Right lobe of liver (tissue), 6 donors: Measurements from ENCODE around the gene HIVEP2. TPM values are rescaled to one million over a fixed set of nuclear protein-coding genes. Genes with fewer than 3 reads are reported as not detected.
A peak's percentile ranks its signal among the peaks of the same experiment; 100 is the strongest.

Source experiments
- ATAC-seq, 4 donors: fragments of 200-7000 bp; cut with Tn5 transposase; one replicate each; pipeline ENCODE4 v1.9.1; 2020; ENCODE audit warnings: mild to moderate bottlenecking in 4 of 4, moderate library complexity in 4 of 4
- DNase-seq, 3 donors: peaks; one replicate each; pipeline ENCODE4 v3.0.0-alpha.2; 2020
- H3K27ac ChIP-seq, 3 donors: fragments of 200-600 bp; one replicate each; pipeline ENCODE4 v1.8.0; 2022
- H3K27me3 ChIP-seq, 2 donors: fragments of 200-600 bp; one replicate each; pipeline ENCODE4 v1.8.0; 2022
- H3K36me3 ChIP-seq, 4 donors: fragments of 200-600 bp; sonication (generic) in 1 of 4; one replicate each; pipeline versions ENCODE4 v1.5.1 to v1.8.0; 2017 to 2022; ENCODE audit warnings: control low read depth in 1 of 4
- H3K4me1 ChIP-seq, 4 donors: fragments of 200-600 bp; sonication (generic) in 1 of 4; one replicate each; pipeline versions ENCODE4 v1.5.1 to v1.8.0; 2017 to 2022; ENCODE audit warnings: control low read depth in 1 of 4
- H3K4me3 ChIP-seq, 3 donors: fragments of 200-600 bp; one replicate each; pipeline ENCODE4 v1.8.0; 2022
- H3K9me3 ChIP-seq, 4 donors: fragments of 200-600 bp; sonication (generic) in 1 of 4; one replicate each; pipeline versions ENCODE4 v1.5.1 to v1.8.0; 2017 to 2022; ENCODE audit warnings: control low read depth in 1 of 4
- POLR2A ChIP-seq: fragments of 450-650 bp; IDR thresholded peaks from one replicate; pipeline ENCODE4 v1.6.1; 2017; ENCODE audit warnings: antibody characterized with exemption, mild to moderate bottlenecking
- WGBS: methylation state at CpG from one replicate; pipeline ENCODE4 v1.1.6; 2018; ENCODE audit warnings: low coverage, low lambda C conversion rate; ENCODE audit not compliant: insufficient coverage; ENCODE audit errors: missing lambda C conversion rate; 5-methylcytosine and 5-hydroxymethylcytosine counted together
- intact Hi-C, 2 donors: fragments of 100-400 bp; cut with DNase I; formaldehyde crosslinking; loops; one replicate each; pipeline versions ENCODE4 v1.11.2 to v1.14.1; 2022
- total RNA-seq, 6 experiments: library from RNA; depleted of rRNA in 2 of 6; stranded (reverse); fragments of >200 nt in 2 of 6; fragmentation: NEBNext Ultra II Directional in 3 of 6; extraction: Animal tissue kit (Norgen Biotek cat#: 25700) in 3 of 6; gene quantifications; one replicate each; pipeline versions ENCODE4 v1.1.0 to v1.2.4, GENCODE V29; 2016 to 2023
- TF ChIP-seq, protein P1 (sequence below), 4 donors: fragments of 200-600 bp in 3 of 4; fragments of 450-650 bp in 1 of 4; IDR thresholded peaks; one replicate each; pipeline versions ENCODE4 v1.5.1 to v1.8.0; 2016 to 2022; ENCODE audit warnings: antibody characterized with exemption in 4 of 4, mild to moderate bottlenecking in 2 of 4
- donor health status: DM: no; HTN: yes; CAD: no.
- donor health status: DM: no; HTN: no; CAD: no.
- donor health status: DM: no; HTN: no; CAD: no.
- donor health status: DM: no; HTN: yes; CAD: no.
- donor health status: DM: no; HTN: yes; CAD: no.

HIVEP2 gene
- total RNA-seq, 6 experiments from 2014 or later = 3.0 to 8.9 (median 5.1) TPM

- no peak for TF ChIP-seq POLR2A
- TF ChIP-seq, protein P1, sequence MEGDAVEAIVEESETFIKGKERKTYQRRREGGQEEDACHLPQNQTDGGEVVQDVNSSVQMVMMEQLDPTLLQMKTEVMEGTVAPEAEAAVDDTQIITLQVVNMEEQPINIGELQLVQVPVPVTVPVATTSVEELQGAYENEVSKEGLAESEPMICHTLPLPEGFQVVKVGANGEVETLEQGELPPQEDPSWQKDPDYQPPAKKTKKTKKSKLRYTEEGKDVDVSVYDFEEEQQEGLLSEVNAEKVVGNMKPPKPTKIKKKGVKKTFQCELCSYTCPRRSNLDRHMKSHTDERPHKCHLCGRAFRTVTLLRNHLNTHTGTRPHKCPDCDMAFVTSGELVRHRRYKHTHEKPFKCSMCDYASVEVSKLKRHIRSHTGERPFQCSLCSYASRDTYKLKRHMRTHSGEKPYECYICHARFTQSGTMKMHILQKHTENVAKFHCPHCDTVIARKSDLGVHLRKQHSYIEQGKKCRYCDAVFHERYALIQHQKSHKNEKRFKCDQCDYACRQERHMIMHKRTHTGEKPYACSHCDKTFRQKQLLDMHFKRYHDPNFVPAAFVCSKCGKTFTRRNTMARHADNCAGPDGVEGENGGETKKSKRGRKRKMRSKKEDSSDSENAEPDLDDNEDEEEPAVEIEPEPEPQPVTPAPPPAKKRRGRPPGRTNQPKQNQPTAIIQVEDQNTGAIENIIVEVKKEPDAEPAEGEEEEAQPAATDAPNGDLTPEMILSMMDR (IDR thresholded peaks at IDR 0.05) = no peak
- DNase-seq = no peak
- H3K4me3 ChIP-seq = no peak overlapping the region
- no peaks in the 10 kb centered on the region for H3K27me3 ChIP-seq
- H3K36me3 ChIP-seq = no peaks in the 10 kb centered on the region
- H3K9me3 ChIP-seq = no peaks in the 10 kb centered on the region
- 80% methylated on average over 6 of the region's 6 CpGs for WGBS
- ATAC-seq = no peak
- H3K4me1 ChIP-seq = no peaks in the 10 kb centered on the region
- H3K27ac ChIP-seq = no peak overlapping the region
- intact Hi-C loops = no loop called here
Observed at GRCh38 chr6:142879076-142879475, 65.9 kb downstream of the HIVEP2 start.

DNA sequence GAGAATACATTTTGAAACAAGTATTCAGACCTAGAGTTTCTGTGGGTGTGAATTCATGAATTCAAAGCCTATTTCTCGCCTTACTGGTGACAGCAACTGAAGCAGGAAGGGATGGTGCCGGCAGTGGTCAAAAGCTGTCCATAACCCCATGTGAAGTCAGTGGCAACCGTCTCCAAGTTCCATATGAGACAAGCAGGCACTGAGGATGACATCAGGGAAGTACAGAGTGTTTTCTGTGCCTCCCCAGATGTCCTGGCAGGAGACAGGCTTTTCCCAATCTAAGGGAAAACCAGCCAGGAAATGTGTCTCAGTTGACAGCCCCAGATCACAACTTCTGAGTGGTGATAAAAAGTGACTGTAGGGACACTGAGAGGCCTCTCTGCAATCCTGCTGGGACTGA is 66.6 kb downstream of the HIVEP2 start:
- no peaks in the 10 kb centered on the region for H3K36me3 ChIP-seq
- H3K27me3 ChIP-seq = no peaks in the 10 kb centered on the region
- H3K27ac ChIP-seq = no peak overlapping the region
- intact Hi-C loops = no loop called here
- no peaks in the 10 kb centered on the region for H3K9me3 ChIP-seq
- WGBS = 100% methylated on average over 1 of the region's 3 CpGs
- TF ChIP-seq POLR2A = no peak
- TF ChIP-seq, protein P1 (IDR thresholded peaks at IDR 0.05) = no peak
- DNase-seq (no peak), ATAC-seq (no peak)
- no peak overlapping the region for H3K4me3 ChIP-seq
- no peaks in the 10 kb centered on the region for H3K4me1 ChIP-seq

DNA sequence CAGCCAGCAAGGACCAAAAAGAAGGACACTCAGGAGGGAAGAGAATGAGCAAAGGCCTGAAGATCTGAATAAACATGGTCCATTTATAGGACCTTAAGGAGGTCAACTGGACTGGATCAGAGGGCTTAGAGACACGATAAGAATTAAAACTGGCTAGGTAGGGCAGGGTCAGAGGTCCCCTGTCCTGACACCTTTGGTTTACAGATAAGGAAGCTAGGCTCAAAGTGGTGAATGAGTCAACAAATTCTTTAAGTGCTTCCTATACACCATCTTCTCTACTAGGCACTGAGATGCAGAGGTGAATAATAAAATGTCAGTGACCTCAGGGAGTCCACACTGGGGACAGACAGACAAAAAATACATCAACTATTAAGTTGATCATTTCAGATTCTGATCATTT is 70.3 kb downstream of the HIVEP2 start:
- Histone ChIP-seq H3K36me3 (no peaks in the 10 kb centered on the region), H3K27ac (no peak overlapping the region), H3K27me3 (no peaks in the 10 kb centered on the region), H3K4me3 (no peak overlapping the region), H3K9me3 (no peaks in the 10 kb centered on the region), H3K4me1 (peaks cover 0 to 21% (median 3%) of the 10 kb centered on the region in 4 donors)
- intact Hi-C loops = no loop called here
- DNase-seq (no peak), ATAC-seq (no peak)
- WGBS = 14% methylated on average over 1 of the region's 1 CpG
- no peak for TF ChIP-seq POLR2A

DNA sequence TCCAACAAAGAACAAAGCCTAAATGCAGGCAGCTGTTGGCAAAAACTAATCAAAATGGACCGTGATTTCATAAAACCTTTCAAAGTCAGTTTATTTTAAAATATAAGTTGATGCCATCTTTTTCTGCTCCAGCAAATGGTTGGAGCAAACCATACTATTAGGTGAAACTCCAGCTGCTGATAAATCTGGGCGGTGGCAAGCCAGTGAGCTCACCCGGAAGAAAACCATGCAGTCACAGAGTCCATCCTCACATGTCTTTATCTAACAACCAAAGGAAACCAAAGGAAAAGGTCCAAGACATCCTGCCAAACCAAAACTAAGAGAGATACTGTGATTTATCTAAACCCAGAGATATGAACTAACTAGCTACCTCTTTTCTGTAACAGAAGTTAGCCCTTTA is 72.6 kb downstream of the HIVEP2 start:
- 29% methylated on average over 3 of the region's 3 CpGs for WGBS

DNA sequence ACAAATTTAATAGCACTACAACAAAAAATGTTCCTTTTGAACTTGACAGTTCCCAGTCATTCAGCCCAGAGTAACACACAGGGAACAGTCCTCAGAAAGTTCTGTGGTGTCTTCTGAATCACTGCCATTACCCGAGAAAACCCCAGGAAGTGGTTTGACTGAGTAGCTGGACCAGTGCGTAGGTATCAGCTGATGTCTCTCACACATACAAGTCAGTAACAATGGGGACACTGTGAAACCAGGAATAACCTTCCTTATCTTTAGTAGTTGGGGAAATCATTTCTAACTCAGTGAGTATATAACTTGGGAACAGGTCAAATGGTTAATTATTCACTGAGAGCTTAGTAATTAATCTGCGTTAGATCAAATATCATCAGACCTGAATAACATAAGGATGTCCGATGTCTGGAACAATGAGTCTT is 73.1 kb downstream of the HIVEP2 start:
- Histone ChIP-seq H3K4me1 (peaks cover 0 to 46% (median 12%) of the 10 kb centered on the region in 4 donors), H3K4me3 (no peak overlapping the region), H3K9me3 (no peaks in the 10 kb centered on the region), H3K27me3 (no peaks in the 10 kb centered on the region), H3K27ac (no peak overlapping the region), H3K36me3 (no peaks in the 10 kb centered on the region)
- TF ChIP-seq, protein P1 (IDR thresholded peaks at IDR 0.05) = no peak
- TF ChIP-seq POLR2A = no peak
- intact Hi-C loops = no loop called here
- WGBS = 4% methylated on average over 4 of the region's 4 CpGs
- ATAC-seq (peak; percentile 59 to 78 (median 76)), DNase-seq (no peak)

More for the DNA sequence above, 72.6 kb downstream of the HIVEP2 start:
- Histone ChIP-seq H3K4me3 (no peak overlapping the region), H3K9me3 (no peaks in the 10 kb centered on the region), H3K27ac (no peak overlapping the region), H3K4me1 (peaks cover 0 to 41% (median 11%) of the 10 kb centered on the region in 4 donors), H3K36me3 (no peaks in the 10 kb centered on the region), H3K27me3 (no peaks in the 10 kb centered on the region)
- ATAC-seq (peak; percentile 12 to 43 (median 34)), DNase-seq (no peak)
- intact Hi-C loops = no loop called here
- TF ChIP-seq, protein P1 (IDR thresholded peaks at IDR 0.05) = no peak
- no peak for TF ChIP-seq POLR2A
